HAP-1 (cell line): ENCODE measurements around the gene GAA.

Source experiments
- DNase-seq, 2 experiments: peaks; one replicate each; pipeline ENCODE4 v3.0.0-alpha.2; 2016 to 2020; ENCODE audit warnings: low spot score in 2 of 2
- H3K27me3 ChIP-seq: fragments of 250-450 bp; sonication (Bioruptor Pico); 2 replicates; pipeline ENCODE4 v1.5.1; 2020; ENCODE audit warnings: low read depth, mild to moderate bottlenecking, moderate library complexity
- H3K36me3 ChIP-seq: fragments of 250-450 bp; sonication (Bioruptor Pico); replicated peaks from 2 replicates; pipeline ENCODE4 v1.5.1; 2020; ENCODE audit warnings: mild to moderate bottlenecking
- H3K4me1 ChIP-seq: fragments of 250-450 bp; sonication (Bioruptor Pico); 2 replicates; pipeline ENCODE4 v1.5.1; 2020; ENCODE audit warnings: mild to moderate bottlenecking
- H3K4me3 ChIP-seq: fragments of 250-450 bp; sonication (Bioruptor Pico); 2 replicates; pipeline ENCODE4 v1.5.1; 2020; ENCODE audit warnings: mild to moderate bottlenecking, moderate library complexity
- H3K9me3 ChIP-seq: fragments of 250-450 bp; sonication (Bioruptor Pico); 2 replicates; pipeline ENCODE4 v1.5.1; 2020; ENCODE audit warnings: mild to moderate bottlenecking, moderate library complexity
- in situ Hi-C: fragments of 300-500 bp; cut with MboI; formaldehyde crosslinking; loops from 3 replicates; pipeline ENCODE4 v1.14.3; 2020; ENCODE audit warnings: low sequenced_read_pairs, inconsistent platforms, mixed read lengths

The GAA gene

DNA sequence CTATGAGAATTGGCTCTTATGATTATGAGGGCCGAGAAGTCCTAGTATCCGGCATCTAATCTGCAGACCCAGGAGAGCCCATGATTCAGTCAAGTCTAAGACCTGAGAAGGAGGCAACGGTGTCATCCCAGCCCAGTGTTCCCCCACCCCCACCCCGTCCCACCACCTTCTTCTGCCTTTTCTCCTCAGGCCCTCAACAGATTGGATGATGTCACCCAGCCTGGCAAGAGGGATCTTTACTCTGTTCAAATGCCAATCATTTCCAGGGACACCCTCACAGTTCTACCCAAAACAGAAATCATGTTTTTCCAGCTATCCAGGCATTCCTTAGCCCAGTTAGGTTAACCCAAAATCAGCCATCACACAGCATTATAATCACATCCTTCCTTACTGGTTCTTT lies 10.0 kb upstream of the GAA start:
- Histone ChIP-seq H3K4me3 (no peak overlapping the region), H3K36me3 (no peaks in the 10 kb centered on the region), H3K4me1 (no peaks in the 10 kb centered on the region), H3K9me3 (no peaks in the 10 kb centered on the region), H3K27me3 (peaks cover 8% of the 10 kb centered on the region)
- in situ Hi-C loops: no loop called here
- DNase-seq: no peak

DNA sequence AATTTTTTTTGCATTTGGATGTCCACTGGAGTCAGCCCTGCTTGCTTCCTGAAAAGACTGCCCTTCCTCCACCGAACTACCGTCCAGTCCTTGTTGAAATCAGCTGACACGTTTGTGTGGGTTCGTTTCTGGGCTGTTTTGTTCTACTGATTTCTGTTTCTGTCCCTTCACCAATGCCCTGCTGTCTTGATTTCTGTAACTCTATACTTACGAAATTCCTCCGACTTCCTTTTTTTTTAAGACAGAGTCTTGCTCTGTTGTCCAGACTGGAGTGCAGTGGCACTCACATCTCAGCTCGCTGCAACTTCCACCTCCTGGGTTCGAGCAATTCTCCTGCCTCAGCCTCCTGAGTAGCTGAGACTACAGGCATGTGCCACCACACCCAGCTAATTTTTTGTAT lies 8.4 kb upstream of the GAA start:
- Histone ChIP-seq H3K4me1 (no peaks in the 10 kb centered on the region), H3K4me3 (no peak overlapping the region), H3K27me3 (no peaks in the 10 kb centered on the region), H3K9me3 (no peaks in the 10 kb centered on the region), H3K36me3 (no peaks in the 10 kb centered on the region)
- no peak for DNase-seq
- in situ Hi-C loops: no loop called here

DNA sequence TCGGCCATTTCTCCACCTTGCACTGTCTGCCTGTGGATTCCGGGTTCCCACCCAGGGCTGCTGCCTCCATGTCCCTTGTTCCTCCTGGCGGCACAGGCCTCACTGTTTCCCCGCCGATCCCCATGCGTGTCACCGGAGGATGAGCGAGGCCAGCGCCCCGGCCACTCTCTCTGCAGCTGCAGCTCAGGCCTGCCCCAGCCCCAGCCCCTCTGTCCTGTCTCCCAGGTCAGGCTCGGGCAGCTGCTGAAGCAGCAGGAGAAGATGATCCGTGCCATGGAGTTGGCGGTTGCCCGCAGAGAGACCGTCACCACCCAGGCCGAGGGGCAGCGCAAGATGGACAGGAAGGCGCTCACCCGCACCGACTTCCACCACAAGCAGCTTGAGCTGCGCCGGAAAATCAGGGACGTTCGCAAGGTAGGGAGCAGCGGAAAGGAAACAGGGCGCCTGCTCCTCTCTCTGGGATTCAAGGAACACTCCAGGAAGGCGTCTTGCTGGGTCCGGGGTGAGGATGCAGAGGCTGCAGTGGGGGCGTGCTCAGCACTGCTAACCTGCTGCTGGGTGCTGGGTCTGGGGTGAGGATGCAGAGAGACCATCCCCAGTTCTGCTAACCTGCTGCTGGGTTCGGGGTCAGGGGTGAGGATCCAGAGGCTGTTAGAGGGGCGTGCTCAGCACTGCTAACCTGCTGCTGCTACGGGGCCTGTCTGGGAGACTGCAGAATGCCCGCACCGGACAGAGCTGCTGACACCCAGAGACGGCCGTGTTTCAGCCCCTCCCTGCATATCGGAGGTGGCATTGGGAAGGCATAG lies 6.1 kb upstream of the GAA start:
- H3K4me3 ChIP-seq: no peak overlapping the region

DNA sequence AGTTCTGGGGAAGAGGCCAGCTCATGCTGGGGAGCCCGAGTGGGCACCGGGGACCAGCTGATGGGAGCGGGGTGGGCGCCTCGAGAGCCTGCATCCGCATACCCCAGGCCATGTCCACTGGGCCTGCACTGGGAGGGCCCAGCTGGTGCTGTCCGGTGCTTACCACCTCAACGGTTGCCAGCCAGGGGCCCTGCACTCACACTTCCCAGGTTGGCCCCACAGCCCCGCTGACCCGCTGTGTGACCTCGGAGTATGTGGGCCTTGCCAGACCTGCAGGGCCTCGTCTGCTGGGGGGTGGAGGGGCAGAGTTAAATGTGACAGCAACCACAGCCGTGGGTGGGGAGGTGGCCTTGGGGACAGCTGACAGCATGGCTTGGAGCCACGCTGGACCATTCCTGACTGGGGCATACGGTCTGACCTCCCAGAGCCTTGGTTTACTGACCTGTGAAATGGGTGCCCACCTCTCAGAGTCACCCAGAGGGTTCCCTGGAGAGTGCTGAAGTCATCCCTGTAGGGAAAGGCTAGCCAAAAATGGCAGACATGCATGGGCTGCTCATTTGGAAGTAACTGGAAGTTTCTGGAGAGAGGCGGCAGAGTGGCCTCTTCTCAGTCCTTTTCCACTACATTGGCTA lies 5.4 kb upstream of the GAA start:
- Histone ChIP-seq H3K4me3 (no peak overlapping the region), H3K27me3 (no peaks in the 10 kb centered on the region), H3K9me3 (no peaks in the 10 kb centered on the region), H3K36me3 (no peaks in the 10 kb centered on the region), H3K4me1 (peaks cover 3% of the 10 kb centered on the region; the same call in 1 of the 2 replicates)
- DNase-seq: no peak
- in situ Hi-C loops: no loop called here

More for the DNA sequence above, 6.1 kb upstream of the GAA start:
- Histone ChIP-seq H3K9me3 (no peaks in the 10 kb centered on the region), H3K4me1 (no peaks in the 10 kb centered on the region), H3K36me3 (no peaks in the 10 kb centered on the region), H3K27me3 (no peaks in the 10 kb centered on the region)
- DNase-seq: no peak
- in situ Hi-C loops: no loop called here

DNA sequence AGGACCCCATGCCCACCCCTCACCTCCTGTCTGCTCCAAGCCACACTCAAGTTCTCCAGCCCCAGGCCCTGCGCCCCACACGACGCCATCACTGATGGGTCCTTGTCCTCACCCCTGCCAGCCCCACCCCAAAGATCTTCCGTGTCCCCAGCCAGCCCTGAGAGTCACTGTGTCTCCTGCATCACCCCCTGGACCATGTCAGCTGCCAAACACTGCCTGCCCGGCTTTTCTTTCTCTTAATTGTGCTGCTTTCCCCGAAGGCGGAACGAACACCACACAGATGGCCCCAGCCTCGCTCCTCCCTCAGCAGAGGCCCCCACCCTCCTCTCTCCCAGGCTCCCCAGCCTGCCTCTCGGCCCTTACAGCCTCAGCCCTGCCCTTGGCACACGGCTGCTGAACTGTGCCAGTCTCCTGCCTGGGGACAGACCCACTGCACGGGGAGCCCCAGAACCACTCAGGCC lies 4.8 kb upstream of the GAA start:
- in situ Hi-C loops: no loop called here
- no peaks in the 10 kb centered on the region for H3K27me3 ChIP-seq
- H3K36me3 ChIP-seq: no peaks in the 10 kb centered on the region

DNA sequence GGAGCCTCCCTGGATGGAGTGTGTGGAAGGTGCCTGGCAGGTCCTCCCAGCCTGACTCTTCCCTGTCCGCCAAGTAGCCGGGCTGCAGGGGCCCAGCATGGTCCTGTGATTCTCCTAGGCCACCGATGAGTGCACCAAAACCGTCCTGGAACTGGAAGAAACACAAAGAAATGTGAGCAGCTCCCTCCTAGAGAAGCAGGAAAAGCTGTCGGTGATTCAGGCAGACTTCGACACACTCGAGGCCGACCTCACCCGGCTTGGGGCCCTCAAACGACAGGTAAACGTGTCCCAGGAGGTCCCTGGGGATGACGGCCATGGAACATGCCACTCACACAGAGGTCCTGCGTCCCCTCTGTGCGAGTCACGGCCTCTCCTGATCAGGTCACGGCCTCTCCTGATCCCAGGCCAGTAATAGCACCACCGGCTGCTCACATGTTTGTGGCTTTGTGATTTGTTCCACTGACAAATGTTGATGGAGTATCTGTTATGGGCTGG lies 4.2 kb upstream of the GAA start:
- H3K27me3 ChIP-seq: no peaks in the 10 kb centered on the region
- H3K4me1 ChIP-seq: peaks cover 4% of the 10 kb centered on the region
- in situ Hi-C loops: no loop called here
- no peak for DNase-seq
- H3K36me3 ChIP-seq: no peaks in the 10 kb centered on the region
- no peaks in the 10 kb centered on the region for H3K9me3 ChIP-seq
- no peak overlapping the region for H3K4me3 ChIP-seq

More for the DNA sequence above, 4.8 kb upstream of the GAA start:
- Histone ChIP-seq H3K9me3 (no peaks in the 10 kb centered on the region), H3K4me1 (peaks cover 3% of the 10 kb centered on the region; the same call in 1 of the 2 replicates), H3K4me3 (no peak overlapping the region)
- no peak for DNase-seq

DNA sequence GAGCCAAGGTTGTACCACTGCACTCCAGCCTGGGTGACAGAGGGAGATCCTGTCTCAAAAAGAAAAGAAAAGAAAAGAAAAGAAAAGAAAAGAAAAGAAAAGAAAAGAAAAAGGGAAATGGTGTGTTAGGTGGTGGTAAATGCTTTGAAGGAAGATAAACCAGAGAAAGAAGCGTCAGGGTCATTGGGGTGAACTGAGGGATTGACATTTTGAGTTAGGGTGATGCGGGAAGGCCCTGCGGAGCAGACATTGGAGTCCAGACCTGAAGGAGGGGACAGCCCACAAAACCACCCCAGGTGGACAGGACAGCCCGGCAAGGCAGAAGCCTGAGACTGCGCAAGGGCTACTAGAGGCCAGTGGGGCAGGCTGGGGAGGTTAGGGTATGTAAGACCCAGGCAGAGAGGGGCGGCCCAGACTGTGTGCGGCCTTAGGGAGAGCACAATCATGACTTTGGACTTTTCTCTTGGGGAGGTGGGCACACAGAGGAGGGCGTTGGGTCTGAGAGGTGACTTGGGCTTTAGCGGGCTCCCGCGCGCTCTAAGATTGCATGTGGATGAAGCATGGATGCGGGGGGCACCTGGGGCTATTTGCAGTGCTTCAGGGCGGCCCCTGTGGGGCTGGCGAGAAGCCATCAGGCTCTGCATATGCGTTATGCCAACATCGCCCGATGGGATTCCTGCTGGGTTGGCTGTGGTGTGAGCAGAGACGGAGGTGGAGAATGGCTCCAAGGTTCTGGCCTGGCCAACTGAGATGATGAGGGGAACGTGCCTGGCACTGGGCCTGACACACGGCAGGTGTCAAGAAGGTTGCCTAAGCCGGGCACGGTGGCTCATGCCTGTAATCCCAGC lies 3.3 kb upstream of the GAA start:
- Histone ChIP-seq H3K27me3 (no peaks in the 10 kb centered on the region), H3K36me3 (no peaks in the 10 kb centered on the region)
- in situ Hi-C loops: no loop called here

DNA sequence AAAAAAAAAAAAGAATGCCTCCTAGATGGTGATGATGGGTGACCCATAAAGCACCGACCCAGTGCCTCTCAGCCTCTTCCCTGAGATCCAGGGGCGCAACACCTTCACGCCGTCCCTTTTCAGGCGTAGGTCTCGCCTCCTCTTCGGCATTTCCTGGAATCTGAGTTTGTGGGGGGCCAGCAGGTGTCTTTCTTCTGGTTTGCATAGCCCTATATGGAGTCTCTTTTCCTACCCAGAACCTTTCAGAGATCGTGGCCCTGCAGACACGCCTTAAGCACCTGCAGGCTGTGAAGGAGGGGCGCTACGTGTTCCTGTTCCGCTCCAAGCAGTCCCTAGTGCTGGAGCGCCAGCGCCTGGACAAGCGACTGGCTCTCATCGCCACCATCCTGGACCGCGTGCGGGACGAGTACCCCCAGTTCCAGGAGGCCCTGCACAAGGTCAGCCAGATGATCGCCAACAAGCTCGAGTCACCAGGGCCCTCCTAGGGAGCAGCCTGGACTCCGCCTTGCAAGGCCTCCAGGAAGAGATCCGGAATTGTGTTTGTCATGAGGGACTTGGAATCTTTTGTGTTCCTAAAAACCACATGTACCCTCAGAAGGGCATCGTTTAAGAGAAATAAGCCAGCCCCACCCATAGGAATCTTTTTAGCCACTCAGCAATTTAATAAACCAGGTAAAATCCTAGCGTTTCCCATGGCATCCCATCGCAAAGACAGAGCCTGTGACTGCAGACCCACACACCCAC lies 1.9 kb upstream of the GAA start:
- Histone ChIP-seq H3K9me3 (no peaks in the 10 kb centered on the region), H3K36me3 (no peaks in the 10 kb centered on the region), H3K4me1 (peaks cover 8% of the 10 kb centered on the region), H3K4me3 (no peak overlapping the region), H3K27me3 (no peaks in the 10 kb centered on the region)
- no peak for DNase-seq
- in situ Hi-C loops: no loop called here

More for the DNA sequence above, 3.3 kb upstream of the GAA start:
- no peak for DNase-seq
- Histone ChIP-seq H3K4me1 (peaks cover 8% of the 10 kb centered on the region), H3K4me3 (no peak overlapping the region), H3K9me3 (no peaks in the 10 kb centered on the region)

DNA sequence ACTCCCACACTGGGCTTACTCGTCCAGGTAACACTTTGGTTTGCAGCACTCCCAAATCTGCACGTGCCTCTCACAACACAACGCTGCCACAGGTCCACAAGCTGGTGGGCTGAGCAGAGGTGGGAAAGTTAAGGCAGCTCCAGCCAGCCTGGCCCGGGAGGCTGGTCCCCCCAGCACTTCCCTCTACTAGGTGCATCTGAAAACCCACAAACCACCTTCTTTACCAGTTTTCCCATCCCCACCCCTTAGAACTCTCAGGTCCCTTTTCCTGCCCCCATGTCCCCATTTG lies 1.4 kb upstream of the GAA start:
- Histone ChIP-seq H3K4me3 (no peak overlapping the region), H3K9me3 (no peaks in the 10 kb centered on the region), H3K4me1 (peaks cover 8% of the 10 kb centered on the region), H3K36me3 (no peaks in the 10 kb centered on the region), H3K27me3 (no peaks in the 10 kb centered on the region)
- no peak for DNase-seq
- in situ Hi-C loops: no loop called here

DNA sequence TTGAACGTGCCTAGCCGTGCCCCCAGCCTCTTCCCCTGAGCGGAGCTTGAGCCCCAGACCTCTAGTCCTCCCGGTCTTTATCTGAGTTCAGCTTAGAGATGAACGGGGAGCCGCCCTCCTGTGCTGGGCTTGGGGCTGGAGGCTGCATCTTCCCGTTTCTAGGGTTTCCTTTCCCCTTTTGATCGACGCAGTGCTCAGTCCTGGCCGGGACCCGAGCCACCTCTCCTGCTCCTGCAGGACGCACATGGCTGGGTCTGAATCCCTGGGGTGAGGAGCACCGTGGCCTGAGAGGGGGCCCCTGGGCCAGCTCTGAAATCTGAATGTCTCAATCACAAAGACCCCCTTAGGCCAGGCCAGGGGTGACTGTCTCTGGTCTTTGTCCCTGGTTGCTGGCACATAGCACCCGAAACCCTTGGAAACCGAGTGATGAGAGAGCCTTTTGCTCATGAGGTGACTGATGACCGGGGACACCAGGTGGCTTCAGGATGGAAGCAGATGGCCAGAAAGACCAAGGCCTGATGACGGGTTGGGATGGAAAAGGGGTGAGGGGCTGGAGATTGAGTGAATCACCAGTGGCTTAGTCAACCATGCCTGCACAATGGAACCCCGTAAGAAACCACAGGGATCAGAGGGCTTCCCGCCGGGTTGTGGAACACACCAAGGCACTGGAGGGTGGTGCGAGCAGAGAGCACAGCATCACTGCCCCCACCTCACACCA lies 724 bp downstream of the GAA start:
- Histone ChIP-seq H3K27me3 (no peaks in the 10 kb centered on the region), H3K36me3 (no peaks in the 10 kb centered on the region; the same call in 1 of the 2 replicates), H3K4me3 (peak overlapping the region; percentile 84), H3K9me3 (no peaks in the 10 kb centered on the region), H3K4me1 (peaks cover 8% of the 10 kb centered on the region)
- in situ Hi-C loops: no loop called here
- DNase-seq: peak in 1 of 2 experiments; percentile 30

DNA sequence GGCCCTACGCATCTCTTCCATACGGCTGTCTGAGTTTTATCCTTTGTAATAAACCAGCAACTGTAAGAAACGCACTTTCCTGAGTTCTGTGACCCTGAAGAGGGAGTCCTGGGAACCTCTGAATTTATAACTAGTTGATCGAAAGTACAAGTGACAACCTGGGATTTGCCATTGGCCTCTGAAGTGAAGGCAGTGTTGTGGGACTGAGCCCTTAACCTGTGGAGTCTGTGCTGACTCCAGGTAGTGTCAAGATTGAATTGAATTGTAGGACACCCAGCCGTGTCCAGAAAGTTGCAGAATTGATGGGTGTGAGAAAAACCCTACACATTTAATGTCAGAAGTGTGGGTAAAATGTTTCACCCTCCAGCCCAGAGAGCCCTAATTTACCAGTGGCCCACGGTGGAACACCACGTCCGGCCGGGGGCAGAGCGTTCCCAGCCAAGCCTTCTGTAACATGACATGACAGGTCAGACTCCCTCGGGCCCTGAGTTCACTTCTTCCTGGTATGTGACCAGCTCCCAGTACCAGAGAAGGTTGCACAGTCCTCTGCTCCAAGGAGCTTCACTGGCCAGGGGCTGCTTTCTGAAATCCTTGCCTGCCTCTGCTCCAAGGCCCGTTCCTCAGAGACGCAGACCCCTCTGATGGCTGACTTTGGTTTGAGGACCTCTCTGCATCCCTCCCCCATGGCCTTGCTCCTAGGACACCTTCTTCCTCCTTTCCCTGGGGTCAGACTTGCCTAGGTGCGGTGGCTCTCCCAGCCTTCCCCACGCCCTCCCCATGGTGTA lies 1.5 kb downstream of the GAA start:
- Histone ChIP-seq H3K4me1 (peaks cover 8% of the 10 kb centered on the region), H3K27me3 (no peaks in the 10 kb centered on the region), H3K36me3 (no peaks in the 10 kb centered on the region; the same call in 1 of the 2 replicates), H3K4me3 (peak overlapping the region; percentile 84), H3K9me3 (no peaks in the 10 kb centered on the region)
- in situ Hi-C loops: no loop called here
- no peak for DNase-seq

DNA sequence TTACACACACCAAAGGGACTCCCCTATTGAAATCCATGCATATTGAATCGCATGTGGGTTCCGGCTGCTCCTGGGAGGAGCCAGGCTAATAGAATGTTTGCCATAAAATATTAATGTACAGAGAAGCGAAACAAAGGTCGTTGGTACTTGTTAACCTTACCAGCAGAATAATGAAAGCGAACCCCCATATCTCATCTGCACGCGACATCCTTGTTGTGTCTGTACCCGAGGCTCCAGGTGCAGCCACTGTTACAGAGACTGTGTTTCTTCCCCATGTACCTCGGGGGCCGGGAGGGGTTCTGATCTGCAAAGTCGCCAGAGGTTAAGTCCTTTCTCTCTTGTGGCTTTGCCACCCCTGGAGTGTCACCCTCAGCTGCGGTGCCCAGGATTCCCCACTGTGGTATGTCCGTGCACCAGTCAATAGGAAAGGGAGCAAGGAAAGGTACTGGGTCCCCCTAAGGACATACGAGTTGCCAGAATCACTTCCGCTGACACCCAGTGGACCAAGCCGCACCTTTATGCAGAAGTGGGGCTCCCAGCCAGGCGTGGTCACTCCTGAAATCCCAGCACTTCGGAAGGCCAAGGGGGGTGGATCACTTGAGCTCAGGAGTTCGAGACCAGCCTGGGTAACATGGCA lies 2.2 kb downstream of the GAA start:
- no peak overlapping the region for H3K4me3 ChIP-seq
- no peaks in the 10 kb centered on the region; the same call in 1 of the 2 replicates for H3K36me3 ChIP-seq
- DNase-seq: no peak
- H3K27me3 ChIP-seq: no peaks in the 10 kb centered on the region
- H3K9me3 ChIP-seq: no peaks in the 10 kb centered on the region
- H3K4me1 ChIP-seq: peaks cover 8% of the 10 kb centered on the region
- in situ Hi-C loops: no loop called here
